PFSK-1 (cell line): ENCODE results near the gene AMMECR1L.

ENCODE experiments used
- FOXP2 ChIP-seq: optimal IDR thresholded peaks from 2 replicates; pipeline ENCODE3; 2011; ENCODE audit warnings: borderline replicate concordance, control low read depth, inconsistent platforms; ENCODE audit not compliant: insufficient read depth; ENCODE audit errors: extremely low read length, extremely low read depth
- POLR2AphosphoS5 ChIP-seq: IDR thresholded peaks from 2 replicates; pipeline ENCODE4 v1.6.1; 2012; ENCODE audit warnings: low read depth, mild to moderate bottlenecking, control low read depth, low read length, moderate library complexity
- REST ChIP-seq, 2 experiments: IDR thresholded peaks; 2 replicates each; pipeline versions ENCODE4 v1.6.1 to v1.8.0; 2011 to 2012; ENCODE audit warnings: low read depth in 2 of 2, low read length in 2 of 2, control low read depth in 1 of 2, inconsistent platforms in 1 of 2, mild to moderate bottlenecking in 1 of 2, moderate library complexity in 1 of 2; ENCODE audit not compliant: insufficient read depth in 1 of 2
- SIN3A ChIP-seq: IDR thresholded peaks from 2 replicates; pipeline ENCODE4 v1.6.1; 2012; ENCODE audit warnings: mild to moderate bottlenecking, low read length, moderate library complexity, borderline replicate concordance; ENCODE audit not compliant: insufficient read depth
- TAF1 ChIP-seq: IDR thresholded peaks from 2 replicates; pipeline ENCODE4 v1.6.1; 2012; ENCODE audit warnings: low read length, control low read depth, borderline replicate concordance; ENCODE audit not compliant: insufficient read depth

- TF ChIP-seq SIN3A (no peak), TAF1 (no peak), POLR2AphosphoS5 (no peak), REST (IDR thresholded peaks at IDR 0.05; ENCODE audit: insufficient read depth in 1 of 2, low read depth in 2 of 2, low read length in 2 of 2) (no peak), FOXP2 (no peak)
Measured at GRCh38 chr2:127864877-127865276, 20.9 kb downstream of the AMMECR1L start.
